ENCODE data around the gene DLEU7.

DLEU7 gene

GRCh38 chr13:50842990-50843256, 569 bp downstream of the DLEU7 start:
- DNase-seq (ENCODE audit: low read depth): no peak

- no peak for DNase-seq (ENCODE audit: low read depth)
Observed at GRCh38 chr13:50842251-50842989, 1.1 kb downstream of the DLEU7 start.

GRCh38 chr13:50841786-50842185, 1.7 kb downstream of the DLEU7 start:
- no peak for DNase-seq (ENCODE audit: low read depth)

GRCh38 chr13:50840284-50840683, 3.2 kb downstream of the DLEU7 start:
- DNase-seq (ENCODE audit: low read depth): no peak

GRCh38 chr13:50839828-50840227, 3.7 kb downstream of the DLEU7 start:
- no peak for DNase-seq (ENCODE audit: low read depth)

GRCh38 chr13:50838701-50839100, 4.8 kb downstream of the DLEU7 start:
- DNase-seq (ENCODE audit: low read depth): no peak

- no peak for DNase-seq (ENCODE audit: low read depth)
Observed at GRCh38 chr13:50838031-50838430, 5.5 kb downstream of the DLEU7 start.

GRCh38 chr13:50831512-50831911, 12.0 kb downstream of the DLEU7 start:
- no peak for DNase-seq (ENCODE audit: low read depth)

- DNase-seq (ENCODE audit: low read depth): no peak
Observed at GRCh38 chr13:50829896-50830295, 13.6 kb downstream of the DLEU7 start.

- DNase-seq (ENCODE audit: low read depth): no peak
Observed at GRCh38 chr13:50829226-50829625, 14.3 kb downstream of the DLEU7 start.

GRCh38 chr13:50826035-50826434, 17.5 kb downstream of the DLEU7 start:
- no peak for DNase-seq (ENCODE audit: low read depth)

- no peak for DNase-seq (ENCODE audit: low read depth)
Observed at GRCh38 chr13:50812242-50812641, 31.2 kb downstream of the DLEU7 start.

- DNase-seq (ENCODE audit: low read depth): no peak
Observed at GRCh38 chr13:50810998-50811397, 32.5 kb downstream of the DLEU7 start.

- no peak for DNase-seq (ENCODE audit: low read depth)
Observed at GRCh38 chr13:50810468-50810867, 33.0 kb downstream of the DLEU7 start.

GRCh38 chr13:50809133-50810090, 34.1 kb downstream of the DLEU7 start:
- DNase-seq (ENCODE audit: low read depth): no peak

GRCh38 chr13:50805805-50806204, 37.7 kb downstream of the DLEU7 start:
- no peak for DNase-seq (ENCODE audit: low read depth)

GRCh38 chr13:50801087-50801931, 42.2 kb downstream of the DLEU7 start:
- DNase-seq (ENCODE audit: low read depth): peak; percentile 35

GRCh38 chr13:50800091-50800739, 43.3 kb downstream of the DLEU7 start:
- no peak for DNase-seq (ENCODE audit: low read depth)

GRCh38 chr13:50798923-50799322, 44.6 kb downstream of the DLEU7 start:
- DNase-seq (ENCODE audit: low read depth): no peak

GRCh38 chr13:50797091-50797490, 46.4 kb downstream of the DLEU7 start:
- no peak for DNase-seq (ENCODE audit: low read depth)

- DNase-seq (ENCODE audit: low read depth): no peak
Observed at GRCh38 chr13:50796463-50796862, 47.0 kb downstream of the DLEU7 start.

- DNase-seq (ENCODE audit: low read depth): no peak
Observed at GRCh38 chr13:50794226-50794625, 49.3 kb downstream of the DLEU7 start.
